ENCODE results near the gene NPM3.

- TF ChIP-seq, protein P1, sequence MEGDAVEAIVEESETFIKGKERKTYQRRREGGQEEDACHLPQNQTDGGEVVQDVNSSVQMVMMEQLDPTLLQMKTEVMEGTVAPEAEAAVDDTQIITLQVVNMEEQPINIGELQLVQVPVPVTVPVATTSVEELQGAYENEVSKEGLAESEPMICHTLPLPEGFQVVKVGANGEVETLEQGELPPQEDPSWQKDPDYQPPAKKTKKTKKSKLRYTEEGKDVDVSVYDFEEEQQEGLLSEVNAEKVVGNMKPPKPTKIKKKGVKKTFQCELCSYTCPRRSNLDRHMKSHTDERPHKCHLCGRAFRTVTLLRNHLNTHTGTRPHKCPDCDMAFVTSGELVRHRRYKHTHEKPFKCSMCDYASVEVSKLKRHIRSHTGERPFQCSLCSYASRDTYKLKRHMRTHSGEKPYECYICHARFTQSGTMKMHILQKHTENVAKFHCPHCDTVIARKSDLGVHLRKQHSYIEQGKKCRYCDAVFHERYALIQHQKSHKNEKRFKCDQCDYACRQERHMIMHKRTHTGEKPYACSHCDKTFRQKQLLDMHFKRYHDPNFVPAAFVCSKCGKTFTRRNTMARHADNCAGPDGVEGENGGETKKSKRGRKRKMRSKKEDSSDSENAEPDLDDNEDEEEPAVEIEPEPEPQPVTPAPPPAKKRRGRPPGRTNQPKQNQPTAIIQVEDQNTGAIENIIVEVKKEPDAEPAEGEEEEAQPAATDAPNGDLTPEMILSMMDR (IDR thresholded peaks at IDR 0.05), result no peak
- no peak for TF ChIP-seq EP300 (IDR thresholded peaks at IDR 0.05)
- TF ChIP-seq POLR2AphosphoS5 (IDR thresholded peaks at IDR 0.05), result no peak
These were observed 2.6 kb upstream of the NPM3 start for GRCh38 chr10:101785801-101786200.

All from suprapubic skin (tissue), 4 donors.